ENCODE measurements around the gene CENPA.
A peak's percentile ranks its signal among the peaks of the same experiment; 100 is the strongest.
"Not testable (repeated sequence)": the region's sequence is repeated elsewhere in the genome, so short reads cannot be mapped to it uniquely, and the experiment has no call there.

The CENPA gene

DNA sequence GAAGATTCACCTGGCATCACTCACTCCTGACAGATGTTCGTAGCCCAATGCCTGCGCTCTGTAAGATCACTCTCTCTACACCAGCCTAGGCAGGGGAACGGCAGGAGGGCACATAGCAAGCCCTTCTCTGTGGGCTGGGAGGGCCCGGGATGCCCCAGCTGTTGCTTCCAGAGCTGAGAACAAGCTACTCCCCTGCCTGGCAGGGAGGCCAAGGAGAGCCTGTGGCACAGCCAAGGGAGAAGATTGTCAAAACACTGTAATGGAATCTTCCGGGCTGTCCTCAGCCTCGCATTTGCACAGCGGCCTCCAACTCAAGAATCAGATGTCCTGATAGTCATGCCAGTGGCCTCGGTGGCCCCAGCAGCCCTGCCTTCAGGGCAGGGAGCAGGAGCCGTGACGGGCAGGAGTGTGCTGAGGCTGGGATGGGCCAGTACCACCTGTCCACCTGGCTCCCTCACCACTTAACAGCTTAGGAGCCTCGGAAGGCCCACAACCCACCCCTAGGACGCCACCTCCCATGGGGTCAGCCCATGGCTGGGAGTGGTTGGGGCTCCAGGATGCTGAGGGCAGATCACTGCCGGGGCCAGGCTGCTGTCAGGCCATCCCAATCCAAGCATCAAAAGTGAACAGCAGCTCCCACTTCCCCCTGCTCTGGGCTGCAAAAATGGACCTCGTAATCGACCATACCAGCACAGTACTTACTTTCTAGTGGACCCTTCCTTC, 43.6 kb upstream of the CENPA start:
- Histone ChIP-seq H3K4me3 (ENCODE audit: low read depth, low read length) (no peak overlapping the region), H3K27me3 (ENCODE audit: insufficient read depth, low read depth, severe bottlenecking) (no peaks in the 10 kb centered on the region), H3K36me3 (no peaks in the 10 kb centered on the region), H3K27ac (no peak overlapping the region), H3K9me3 (ENCODE audit: severe bottlenecking) (no peaks in the 10 kb centered on the region)
- no peak for DNase-seq
- TF ChIP-seq, protein P1, sequence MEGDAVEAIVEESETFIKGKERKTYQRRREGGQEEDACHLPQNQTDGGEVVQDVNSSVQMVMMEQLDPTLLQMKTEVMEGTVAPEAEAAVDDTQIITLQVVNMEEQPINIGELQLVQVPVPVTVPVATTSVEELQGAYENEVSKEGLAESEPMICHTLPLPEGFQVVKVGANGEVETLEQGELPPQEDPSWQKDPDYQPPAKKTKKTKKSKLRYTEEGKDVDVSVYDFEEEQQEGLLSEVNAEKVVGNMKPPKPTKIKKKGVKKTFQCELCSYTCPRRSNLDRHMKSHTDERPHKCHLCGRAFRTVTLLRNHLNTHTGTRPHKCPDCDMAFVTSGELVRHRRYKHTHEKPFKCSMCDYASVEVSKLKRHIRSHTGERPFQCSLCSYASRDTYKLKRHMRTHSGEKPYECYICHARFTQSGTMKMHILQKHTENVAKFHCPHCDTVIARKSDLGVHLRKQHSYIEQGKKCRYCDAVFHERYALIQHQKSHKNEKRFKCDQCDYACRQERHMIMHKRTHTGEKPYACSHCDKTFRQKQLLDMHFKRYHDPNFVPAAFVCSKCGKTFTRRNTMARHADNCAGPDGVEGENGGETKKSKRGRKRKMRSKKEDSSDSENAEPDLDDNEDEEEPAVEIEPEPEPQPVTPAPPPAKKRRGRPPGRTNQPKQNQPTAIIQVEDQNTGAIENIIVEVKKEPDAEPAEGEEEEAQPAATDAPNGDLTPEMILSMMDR (IDR thresholded peaks at IDR 0.05; ENCODE audit: low read depth, low read length), result no peak

DNA sequence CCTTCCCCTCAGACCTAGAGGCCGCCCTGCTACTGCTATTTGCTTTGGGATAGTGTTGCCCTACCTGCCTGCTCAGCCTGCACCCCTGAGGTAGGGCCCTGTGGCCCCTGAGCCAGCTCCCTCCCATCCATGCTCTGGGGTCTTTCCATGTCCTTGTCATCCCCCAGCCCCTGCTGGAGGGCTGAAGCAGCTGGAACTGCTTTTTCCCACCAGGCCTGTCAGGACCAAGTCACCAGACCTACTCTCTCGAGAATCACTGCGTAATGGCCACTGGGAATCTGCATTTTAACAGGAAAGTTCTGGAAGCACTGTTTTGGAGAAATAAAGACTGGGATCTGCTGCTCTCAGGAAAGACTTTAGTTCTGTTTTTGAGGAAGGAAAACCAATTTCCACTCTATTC, 42.0 kb upstream of the CENPA start:
- TF ChIP-seq, protein P1 (IDR thresholded peaks at IDR 0.05; ENCODE audit: low read depth, low read length), result no peak
- Histone ChIP-seq H3K27me3 (ENCODE audit: insufficient read depth, low read depth, severe bottlenecking) (no peaks in the 10 kb centered on the region), H3K36me3 (no peaks in the 10 kb centered on the region), H3K9me3 (ENCODE audit: severe bottlenecking) (no peaks in the 10 kb centered on the region), H3K4me3 (ENCODE audit: low read depth, low read length) (no peak overlapping the region), H3K27ac (no peak overlapping the region)
- no peak for DNase-seq

DNA sequence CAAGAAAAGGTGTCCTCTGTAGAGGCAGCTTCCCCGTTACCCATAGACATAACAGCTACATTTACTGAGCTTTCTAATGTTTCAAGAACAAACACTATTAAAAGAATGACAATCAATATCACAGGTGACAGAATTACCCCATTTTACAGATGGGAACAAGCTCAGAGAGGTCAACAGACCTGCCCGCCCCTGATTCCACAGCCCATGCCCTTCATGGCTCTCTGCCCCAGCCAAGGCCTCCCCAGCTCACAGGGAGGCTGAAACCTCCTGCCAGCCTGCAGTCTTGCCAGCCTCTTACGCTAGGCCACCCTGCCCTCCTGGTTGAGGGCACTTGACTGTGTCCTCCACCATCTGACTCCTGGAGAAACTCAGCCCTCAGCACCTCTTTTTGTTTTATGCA, 40.9 kb upstream of the CENPA start:
- TF ChIP-seq, protein P1 (IDR thresholded peaks at IDR 0.05; ENCODE audit: low read depth, low read length), result no peak
- H3K36me3 ChIP-seq, result no peaks in the 10 kb centered on the region
- no peak overlapping the region for H3K4me3 ChIP-seq (ENCODE audit: low read depth, low read length)
- H3K27ac ChIP-seq, result no peak overlapping the region
- no peak for DNase-seq
- H3K27me3 ChIP-seq (ENCODE audit: insufficient read depth, low read depth, severe bottlenecking), result no peaks in the 10 kb centered on the region
- H3K9me3 ChIP-seq (ENCODE audit: severe bottlenecking), result no peaks in the 10 kb centered on the region

DNA sequence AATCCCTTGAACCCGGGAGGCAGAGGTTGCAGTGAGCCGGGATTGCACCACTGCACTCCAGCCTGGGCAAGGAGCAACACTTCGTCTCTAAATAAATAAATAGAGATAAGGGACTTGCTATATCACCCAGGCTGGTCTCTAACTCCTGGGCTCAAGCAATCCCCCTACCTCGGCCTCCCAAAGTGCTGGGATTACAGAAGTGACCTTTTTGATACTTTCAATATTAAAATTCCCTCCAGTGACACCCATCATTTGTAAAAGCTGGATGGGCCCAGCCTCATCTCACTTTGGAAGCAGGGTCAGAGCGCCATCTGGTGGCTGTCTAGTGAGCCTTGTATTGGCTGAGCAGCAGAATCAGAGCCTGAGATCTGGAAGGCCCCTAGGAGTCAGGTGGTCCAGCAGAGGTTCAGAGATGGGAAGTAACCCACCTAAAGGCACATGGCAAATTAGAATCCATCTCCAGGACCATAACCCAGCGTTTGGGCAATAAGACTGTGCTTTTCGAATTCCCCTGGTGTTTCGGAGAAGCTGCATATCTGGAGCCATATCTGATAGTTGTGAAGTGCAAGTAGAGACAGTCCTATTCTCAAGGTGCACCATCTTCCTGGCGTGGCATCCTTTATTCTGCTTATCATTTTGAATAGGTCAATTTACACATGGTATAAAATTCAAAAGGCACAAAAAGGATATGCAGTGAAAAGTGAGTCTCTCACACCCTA, 40.1 kb upstream of the CENPA start:
- H3K9me3 ChIP-seq (ENCODE audit: severe bottlenecking), result no peaks in the 10 kb centered on the region
- H3K4me3 ChIP-seq (ENCODE audit: low read depth, low read length), result no peak overlapping the region
- H3K36me3 ChIP-seq, result no peaks in the 10 kb centered on the region
- TF ChIP-seq, protein P1 (IDR thresholded peaks at IDR 0.05; ENCODE audit: low read depth, low read length), result peak; percentile 91
- H3K27me3 ChIP-seq (ENCODE audit: insufficient read depth, low read depth, severe bottlenecking), result no peaks in the 10 kb centered on the region
- DNase-seq, result peak; percentile 92
- no peak overlapping the region for H3K27ac ChIP-seq

DNA sequence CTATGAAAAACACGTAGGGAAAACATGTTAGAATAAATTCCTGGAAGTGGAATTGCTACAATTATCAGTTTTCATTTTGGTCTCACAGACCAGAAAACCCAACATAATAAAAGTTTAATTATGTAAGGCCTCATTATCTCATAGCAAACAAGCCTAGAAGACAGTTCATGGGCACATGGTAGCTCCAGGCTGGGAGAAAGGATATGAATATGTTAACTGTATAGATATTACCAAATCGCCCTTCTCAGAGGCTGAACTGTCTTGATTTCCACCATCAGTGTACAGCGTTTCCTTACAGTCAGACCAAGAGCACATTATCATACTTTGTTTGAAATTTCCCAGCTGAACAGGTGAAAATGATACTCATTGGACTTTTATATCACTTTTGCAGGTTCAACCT, 38.9 kb upstream of the CENPA start:
- no peak for DNase-seq
- H3K36me3 ChIP-seq, result no peaks in the 10 kb centered on the region
- TF ChIP-seq, protein P1 (IDR thresholded peaks at IDR 0.05; ENCODE audit: low read depth, low read length), result no peak
- no peaks in the 10 kb centered on the region for H3K9me3 ChIP-seq (ENCODE audit: severe bottlenecking)
- H3K27ac ChIP-seq, result no peak overlapping the region
- H3K4me3 ChIP-seq (ENCODE audit: low read depth, low read length), result no peak overlapping the region
- no peaks in the 10 kb centered on the region for H3K27me3 ChIP-seq (ENCODE audit: insufficient read depth, low read depth, severe bottlenecking)

DNA sequence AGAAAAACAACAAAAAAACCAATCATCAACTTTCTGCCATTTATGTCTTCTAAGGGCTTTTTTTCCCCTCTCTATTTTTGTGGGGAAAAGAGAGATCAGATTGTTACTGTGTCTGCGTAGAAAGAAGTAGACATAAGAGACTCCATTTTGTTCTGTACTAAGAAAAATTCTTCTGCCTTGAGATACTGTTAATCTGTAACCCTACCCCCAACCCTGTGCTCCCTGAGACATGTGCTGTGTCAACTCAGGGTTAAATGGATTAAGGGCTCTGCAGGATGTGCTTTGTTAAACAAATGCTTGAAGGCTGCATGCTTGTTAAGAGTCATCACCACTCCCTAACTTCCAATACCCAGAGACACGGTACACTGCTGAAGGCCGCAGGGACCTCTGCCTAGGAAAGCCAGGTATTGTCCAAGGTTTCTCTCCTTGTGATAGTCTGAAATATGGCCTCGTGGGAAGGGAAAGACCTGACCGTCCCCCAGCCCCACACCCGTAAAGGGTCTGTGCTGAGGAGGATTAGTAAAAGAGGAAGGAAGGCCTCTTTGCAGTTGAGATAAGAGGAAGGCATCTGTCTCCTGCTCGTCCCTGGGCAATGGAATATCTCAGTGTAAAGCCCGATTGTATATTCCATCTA, 36.0 kb upstream of the CENPA start:
- peak overlapping the region; percentile 35 for H3K4me3 ChIP-seq (ENCODE audit: low read depth, low read length)
- DNase-seq, result peak; percentile 81
- peak overlapping the region; percentile 91 for H3K27ac ChIP-seq
- not testable (repeated sequence) for H3K27me3 ChIP-seq (ENCODE audit: insufficient read depth, low read depth, severe bottlenecking); H3K9me3 ChIP-seq (ENCODE audit: severe bottlenecking); H3K36me3 ChIP-seq

DNA sequence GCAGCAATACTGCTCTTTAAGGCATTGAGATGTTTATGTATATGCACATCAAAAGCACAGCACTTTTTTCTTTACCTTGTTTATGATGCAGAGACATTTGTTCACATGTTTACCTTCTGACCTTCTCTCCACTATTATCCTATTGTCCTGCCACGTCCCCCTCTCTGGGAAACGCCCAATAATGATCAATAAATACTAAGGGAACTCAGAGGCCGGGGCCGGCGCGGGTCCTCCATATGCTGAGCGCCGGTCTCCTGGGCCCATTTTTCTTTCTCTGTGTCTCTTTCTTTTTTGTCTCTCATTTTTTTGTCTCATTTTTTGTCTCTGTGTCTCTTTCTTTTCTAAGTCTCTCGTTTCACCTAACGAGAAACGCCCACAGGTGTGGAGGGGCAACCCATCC, 35.4 kb upstream of the CENPA start:
- H3K27me3 ChIP-seq (ENCODE audit: insufficient read depth, low read depth, severe bottlenecking); DNase-seq; H3K36me3 ChIP-seq; H3K9me3 ChIP-seq (ENCODE audit: severe bottlenecking): not testable (repeated sequence)
- Histone ChIP-seq H3K27ac (peak overlapping the region; percentile 91), H3K4me3 (ENCODE audit: low read depth, low read length) (peak overlapping the region; percentile 35)
